Neural cell (in vitro differentiated cells): ENCODE measurements around the gene ALK. TPM values are rescaled to one million over a fixed set of nuclear protein-coding genes. Genes with fewer than 3 reads are reported as not detected.

ENCODE experiments used
- H2AFZ ChIP-seq: fragments of 200-600, 300-800 bp; sonication (generic), shearing (Covaris generic); 2 replicates; pipeline ENCODE4 v1.6.0; 2014; ENCODE audit warnings: low read depth, mild to moderate bottlenecking, antibody characterized with exemption, low read length, moderate library complexity
- H3F3A ChIP-seq: fragments of 200-600 bp; shearing (Covaris generic); 2 replicates; pipeline ENCODE4 v1.6.1; 2016; ENCODE audit warnings: mild to moderate bottlenecking, moderate library complexity, mixed read lengths, antibody characterized with exemption, low read length; ENCODE audit not compliant: insufficient read depth, poor library complexity, severe bottlenecking
- H3K27ac ChIP-seq: fragments of 200-600, 300-800 bp; sonication (generic), shearing (Covaris generic); 2 replicates; pipeline ENCODE4 v1.5.1; 2014; ENCODE audit warnings: mild to moderate bottlenecking, low read length, moderate library complexity
- H3K27me3 ChIP-seq: fragments of 300-800, 200-600 bp; sonication (generic), shearing (Covaris generic); 2 replicates; pipeline ENCODE4 v1.6.0; 2014; ENCODE audit warnings: mild to moderate bottlenecking, low read depth, low read length, moderate library complexity; ENCODE audit not compliant: insufficient read depth
- H3K36me3 ChIP-seq: fragments of 300-800, 200-600 bp; sonication (generic), shearing (Covaris generic); 2 replicates; pipeline ENCODE4 v1.5.1; 2014; ENCODE audit warnings: mild to moderate bottlenecking, antibody characterized with exemption, low read length, moderate library complexity; ENCODE audit not compliant: insufficient read depth
- H3K4me2 ChIP-seq: fragments of 300-800, 200-600 bp; sonication (generic), shearing (Covaris generic); 2 replicates; pipeline ENCODE4 v1.6.0; 2014; ENCODE audit warnings: mild to moderate bottlenecking, low read length
- H3K4me3 ChIP-seq: fragments of 300-800, 200-600 bp; sonication (generic), shearing (Covaris generic); 2 replicates; pipeline ENCODE4 v1.5.1; 2014; ENCODE audit warnings: mild to moderate bottlenecking, low read length, moderate library complexity
- H3K79me2 ChIP-seq: fragments of 200-600 bp; shearing (Covaris generic); replicated peaks from 2 replicates; pipeline ENCODE4 v1.6.0; 2014; ENCODE audit warnings: mild to moderate bottlenecking, low read length, moderate library complexity; ENCODE audit not compliant: insufficient read depth
- H3K9ac ChIP-seq: fragments of 300-800, 200-600 bp; sonication (generic), shearing (Covaris generic); 2 replicates; pipeline ENCODE4 v1.6.1; 2016; ENCODE audit warnings: mild to moderate bottlenecking, low read length, mixed read lengths
- H3K9me2 ChIP-seq: fragments of 200-600 bp; shearing (Covaris generic); 2 replicates; pipeline ENCODE4 v1.6.1; 2016; ENCODE audit warnings: mild to moderate bottlenecking, low read length, mixed read lengths; ENCODE audit not compliant: insufficient read depth
- H3K9me3 ChIP-seq: fragments of 200-600, 300-800 bp; sonication (generic), shearing (Covaris generic); 2 replicates; pipeline ENCODE4 v1.6.1; 2016; ENCODE audit warnings: mild to moderate bottlenecking, mixed run types, low read length, moderate library complexity, mixed read lengths
- H4K20me1 ChIP-seq: fragments of 200-600 bp; shearing (Covaris generic); 2 replicates; pipeline ENCODE4 v1.6.1; 2016; ENCODE audit warnings: mild to moderate bottlenecking, mixed run types; ENCODE audit not compliant: insufficient read depth
- EP300 ChIP-seq: fragments of 450-650 bp; conservative IDR thresholded peaks from 2 replicates; pipeline ENCODE4 v1.6.1; 2014; ENCODE audit warnings: antibody characterized with exemption, mild to moderate bottlenecking, moderate library complexity; ENCODE audit not compliant: poor library complexity, severe bottlenecking
- EZH2 ChIP-seq: fragments of 200-600, 300-800 bp; shearing (Covaris generic), sonication (generic); IDR thresholded peaks from 2 replicates; pipeline ENCODE4 v1.6.1; 2014; ENCODE audit warnings: antibody characterized with exemption, low read length, borderline replicate concordance, mild to moderate bottlenecking; ENCODE audit not compliant: insufficient read depth, poor library complexity, severe bottlenecking
- MXI1 ChIP-seq: fragments of 450-650 bp; conservative IDR thresholded peaks from 2 replicates; pipeline ENCODE4 v1.6.1; 2014; ENCODE audit warnings: antibody characterized with exemption, mild to moderate bottlenecking; ENCODE audit not compliant: poor library complexity, severe bottlenecking
- POLR2AphosphoS5 ChIP-seq: IDR thresholded peaks from 2 replicates; pipeline ENCODE4 v1.6.1; 2012
- RAD21 ChIP-seq: fragments of 450-650 bp; conservative IDR thresholded peaks from 2 replicates; pipeline ENCODE4 v1.6.1; 2014; ENCODE audit warnings: antibody characterized with exemption, mild to moderate bottlenecking, moderate library complexity
- SMC3 ChIP-seq: fragments of 450-650 bp; conservative IDR thresholded peaks from 2 replicates; pipeline ENCODE4 v1.6.1; 2014; ENCODE audit warnings: antibody characterized with exemption, mild to moderate bottlenecking, moderate library complexity; ENCODE audit not compliant: poor library complexity
- TAF1 ChIP-seq: IDR thresholded peaks from 2 replicates; pipeline ENCODE4 v1.6.1; 2012; ENCODE audit warnings: low read depth
- polyA plus RNA-seq: library from polyadenylated mRNA; depleted of rRNA; stranded (reverse); fragments of >200 nt; gene quantifications from 2 replicates; pipeline ENCODE4 v1.2.3, GENCODE V29; 2014
- TF ChIP-seq, protein P1 (sequence below): fragments of 450-650 bp; IDR thresholded peaks from 2 replicates; pipeline ENCODE4 v1.5.1; 2014; ENCODE audit warnings: antibody characterized with exemption, mild to moderate bottlenecking, moderate library complexity; ENCODE audit not compliant: poor library complexity, severe bottlenecking
- TF ChIP-seq, protein P2 (sequence below): IDR thresholded peaks from 2 replicates; pipeline ENCODE4 v1.6.1; 2012; ENCODE audit warnings: borderline replicate concordance

ALK gene
- polyA plus RNA-seq, 1 donor from 2014 or later, result 7.1 TPM

DNA sequence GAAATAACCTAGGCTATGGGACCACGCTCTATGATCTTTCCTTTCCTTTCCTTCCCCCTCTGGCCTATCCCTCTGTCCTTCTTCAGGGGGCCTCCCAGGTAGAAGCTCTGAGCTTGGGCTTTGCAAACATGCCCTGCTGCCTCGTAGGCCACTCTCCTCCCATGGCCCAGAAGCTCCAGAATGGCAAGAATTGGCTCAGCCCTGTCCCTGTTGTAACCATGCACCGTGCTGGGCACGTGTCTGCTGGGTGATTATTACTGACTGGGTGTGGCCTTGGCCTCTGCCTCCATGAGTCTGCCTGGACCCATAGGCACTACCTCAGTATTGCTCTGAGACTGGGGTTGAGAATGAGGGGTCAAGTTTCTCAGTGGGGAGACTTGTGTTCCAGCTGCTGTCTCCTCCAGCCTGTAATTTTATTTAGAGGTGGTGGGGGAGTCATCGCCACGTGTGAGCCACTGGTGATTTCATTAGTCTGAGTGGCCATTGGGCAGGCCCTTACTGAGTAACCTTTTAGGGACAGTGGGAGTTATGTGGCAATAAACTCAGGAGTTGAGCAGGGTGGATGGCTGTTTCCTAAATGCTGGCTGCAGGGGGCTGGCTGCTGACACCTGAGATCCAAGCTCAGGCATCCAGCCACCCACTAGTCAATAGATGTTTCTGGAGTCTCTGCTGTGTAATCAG lies 648.2 kb downstream of the ALK start:
- Histone ChIP-seq H2AFZ (no peak overlapping the region), H3K4me2 (no peak overlapping the region), H4K20me1 (no peaks in the 10 kb centered on the region), H3K79me2 (no peaks in the 10 kb centered on the region), H3K9me2 (no peaks in the 10 kb centered on the region), H3K9ac (no peak overlapping the region), H3K36me3 (no peaks in the 10 kb centered on the region), H3K27ac (no peak overlapping the region), H3K9me3 (no peaks in the 10 kb centered on the region), H3K4me3 (no peak overlapping the region), H3F3A (no peaks in the 10 kb centered on the region), H3K27me3 (no peaks in the 10 kb centered on the region)
- TF ChIP-seq EP300, result no peak
- no peak for TF ChIP-seq EZH2
- TF ChIP-seq MXI1, result no peak
- TF ChIP-seq, protein P1, sequence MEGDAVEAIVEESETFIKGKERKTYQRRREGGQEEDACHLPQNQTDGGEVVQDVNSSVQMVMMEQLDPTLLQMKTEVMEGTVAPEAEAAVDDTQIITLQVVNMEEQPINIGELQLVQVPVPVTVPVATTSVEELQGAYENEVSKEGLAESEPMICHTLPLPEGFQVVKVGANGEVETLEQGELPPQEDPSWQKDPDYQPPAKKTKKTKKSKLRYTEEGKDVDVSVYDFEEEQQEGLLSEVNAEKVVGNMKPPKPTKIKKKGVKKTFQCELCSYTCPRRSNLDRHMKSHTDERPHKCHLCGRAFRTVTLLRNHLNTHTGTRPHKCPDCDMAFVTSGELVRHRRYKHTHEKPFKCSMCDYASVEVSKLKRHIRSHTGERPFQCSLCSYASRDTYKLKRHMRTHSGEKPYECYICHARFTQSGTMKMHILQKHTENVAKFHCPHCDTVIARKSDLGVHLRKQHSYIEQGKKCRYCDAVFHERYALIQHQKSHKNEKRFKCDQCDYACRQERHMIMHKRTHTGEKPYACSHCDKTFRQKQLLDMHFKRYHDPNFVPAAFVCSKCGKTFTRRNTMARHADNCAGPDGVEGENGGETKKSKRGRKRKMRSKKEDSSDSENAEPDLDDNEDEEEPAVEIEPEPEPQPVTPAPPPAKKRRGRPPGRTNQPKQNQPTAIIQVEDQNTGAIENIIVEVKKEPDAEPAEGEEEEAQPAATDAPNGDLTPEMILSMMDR, result no peak
- TF ChIP-seq RAD21, result no peak
- TF ChIP-seq TAF1, result no peak
- no peak for TF ChIP-seq POLR2AphosphoS5
- TF ChIP-seq, protein P2, sequence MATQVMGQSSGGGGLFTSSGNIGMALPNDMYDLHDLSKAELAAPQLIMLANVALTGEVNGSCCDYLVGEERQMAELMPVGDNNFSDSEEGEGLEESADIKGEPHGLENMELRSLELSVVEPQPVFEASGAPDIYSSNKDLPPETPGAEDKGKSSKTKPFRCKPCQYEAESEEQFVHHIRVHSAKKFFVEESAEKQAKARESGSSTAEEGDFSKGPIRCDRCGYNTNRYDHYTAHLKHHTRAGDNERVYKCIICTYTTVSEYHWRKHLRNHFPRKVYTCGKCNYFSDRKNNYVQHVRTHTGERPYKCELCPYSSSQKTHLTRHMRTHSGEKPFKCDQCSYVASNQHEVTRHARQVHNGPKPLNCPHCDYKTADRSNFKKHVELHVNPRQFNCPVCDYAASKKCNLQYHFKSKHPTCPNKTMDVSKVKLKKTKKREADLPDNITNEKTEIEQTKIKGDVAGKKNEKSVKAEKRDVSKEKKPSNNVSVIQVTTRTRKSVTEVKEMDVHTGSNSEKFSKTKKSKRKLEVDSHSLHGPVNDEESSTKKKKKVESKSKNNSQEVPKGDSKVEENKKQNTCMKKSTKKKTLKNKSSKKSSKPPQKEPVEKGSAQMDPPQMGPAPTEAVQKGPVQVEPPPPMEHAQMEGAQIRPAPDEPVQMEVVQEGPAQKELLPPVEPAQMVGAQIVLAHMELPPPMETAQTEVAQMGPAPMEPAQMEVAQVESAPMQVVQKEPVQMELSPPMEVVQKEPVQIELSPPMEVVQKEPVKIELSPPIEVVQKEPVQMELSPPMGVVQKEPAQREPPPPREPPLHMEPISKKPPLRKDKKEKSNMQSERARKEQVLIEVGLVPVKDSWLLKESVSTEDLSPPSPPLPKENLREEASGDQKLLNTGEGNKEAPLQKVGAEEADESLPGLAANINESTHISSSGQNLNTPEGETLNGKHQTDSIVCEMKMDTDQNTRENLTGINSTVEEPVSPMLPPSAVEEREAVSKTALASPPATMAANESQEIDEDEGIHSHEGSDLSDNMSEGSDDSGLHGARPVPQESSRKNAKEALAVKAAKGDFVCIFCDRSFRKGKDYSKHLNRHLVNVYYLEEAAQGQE, result no peak
- TF ChIP-seq SMC3, result no peak

DNA sequence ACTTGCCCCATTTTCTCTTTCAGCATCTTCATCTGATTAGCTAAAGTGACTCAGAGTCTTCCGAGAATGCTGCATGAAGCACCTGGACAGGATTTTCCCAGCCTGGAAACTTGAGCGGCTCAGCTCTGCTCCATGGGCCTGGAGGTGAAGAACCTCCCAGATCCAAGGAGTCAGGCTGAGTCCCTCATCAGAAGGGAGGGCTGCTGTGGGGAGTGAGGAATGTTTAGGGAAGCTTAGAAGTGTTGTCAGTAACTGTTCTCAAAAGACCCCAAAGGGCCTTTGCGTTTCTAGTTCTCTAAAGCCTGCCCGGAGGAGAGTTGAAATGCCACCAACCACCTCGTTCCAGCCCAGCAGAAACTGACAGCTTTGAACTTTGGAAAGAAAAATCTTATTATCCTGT lies 649.1 kb downstream of the ALK start:
- H3K9me3 ChIP-seq, result no peaks in the 10 kb centered on the region
- no peaks in the 10 kb centered on the region for H3K79me2 ChIP-seq
- H2AFZ ChIP-seq, result no peak overlapping the region
- H3F3A ChIP-seq, result no peaks in the 10 kb centered on the region
- no peak overlapping the region for H3K4me3 ChIP-seq
- no peak overlapping the region for H3K9ac ChIP-seq
- no peaks in the 10 kb centered on the region for H3K9me2 ChIP-seq
- H3K4me2 ChIP-seq, result no peak overlapping the region
- H4K20me1 ChIP-seq, result no peaks in the 10 kb centered on the region
- H3K27ac ChIP-seq, result no peak overlapping the region
- TF ChIP-seq SMC3, result no peak
- no peak for TF ChIP-seq TAF1
- TF ChIP-seq RAD21, result no peak
- TF ChIP-seq, protein P2, result no peak
- no peak for TF ChIP-seq EZH2
- TF ChIP-seq POLR2AphosphoS5, result no peak
- TF ChIP-seq MXI1, result no peak
- TF ChIP-seq, protein P1, result no peak
- no peak for TF ChIP-seq EP300
- no peaks in the 10 kb centered on the region for H3K36me3 ChIP-seq
- no peaks in the 10 kb centered on the region for H3K27me3 ChIP-seq
